ENCODE results near the gene EGFLAM.

DNA sequence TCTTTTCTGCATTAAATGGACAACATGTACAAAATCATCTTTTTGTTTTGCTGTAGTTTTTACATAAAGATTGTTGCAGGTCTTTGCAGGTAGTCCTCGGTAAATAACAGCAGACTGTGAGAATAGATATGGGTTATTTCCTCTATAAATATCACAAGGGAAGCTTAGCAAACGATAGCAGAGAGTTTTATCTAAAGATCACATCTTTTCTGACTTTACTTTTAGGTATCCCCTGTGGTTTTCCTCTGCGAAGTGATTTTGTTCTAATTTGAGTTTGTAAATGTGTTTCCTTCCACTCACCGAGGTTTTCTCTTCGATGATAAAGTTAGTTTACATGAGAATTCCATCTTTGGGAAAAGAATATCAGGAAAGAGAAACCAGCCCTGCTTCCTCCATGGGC is 109.6 kb downstream of the EGFLAM start:
- TF ChIP-seq, protein P1, sequence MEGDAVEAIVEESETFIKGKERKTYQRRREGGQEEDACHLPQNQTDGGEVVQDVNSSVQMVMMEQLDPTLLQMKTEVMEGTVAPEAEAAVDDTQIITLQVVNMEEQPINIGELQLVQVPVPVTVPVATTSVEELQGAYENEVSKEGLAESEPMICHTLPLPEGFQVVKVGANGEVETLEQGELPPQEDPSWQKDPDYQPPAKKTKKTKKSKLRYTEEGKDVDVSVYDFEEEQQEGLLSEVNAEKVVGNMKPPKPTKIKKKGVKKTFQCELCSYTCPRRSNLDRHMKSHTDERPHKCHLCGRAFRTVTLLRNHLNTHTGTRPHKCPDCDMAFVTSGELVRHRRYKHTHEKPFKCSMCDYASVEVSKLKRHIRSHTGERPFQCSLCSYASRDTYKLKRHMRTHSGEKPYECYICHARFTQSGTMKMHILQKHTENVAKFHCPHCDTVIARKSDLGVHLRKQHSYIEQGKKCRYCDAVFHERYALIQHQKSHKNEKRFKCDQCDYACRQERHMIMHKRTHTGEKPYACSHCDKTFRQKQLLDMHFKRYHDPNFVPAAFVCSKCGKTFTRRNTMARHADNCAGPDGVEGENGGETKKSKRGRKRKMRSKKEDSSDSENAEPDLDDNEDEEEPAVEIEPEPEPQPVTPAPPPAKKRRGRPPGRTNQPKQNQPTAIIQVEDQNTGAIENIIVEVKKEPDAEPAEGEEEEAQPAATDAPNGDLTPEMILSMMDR (IDR thresholded peaks at IDR 0.05; ENCODE audit: low read length) = no peak
- TF ChIP-seq EZH2 (IDR thresholded peaks at IDR 0.05; ENCODE audit: borderline replicate concordance, low read length) = no peak

Measured in OCI-LY1 (cell line).